ENCODE data around the gene WDR11.

DNA sequence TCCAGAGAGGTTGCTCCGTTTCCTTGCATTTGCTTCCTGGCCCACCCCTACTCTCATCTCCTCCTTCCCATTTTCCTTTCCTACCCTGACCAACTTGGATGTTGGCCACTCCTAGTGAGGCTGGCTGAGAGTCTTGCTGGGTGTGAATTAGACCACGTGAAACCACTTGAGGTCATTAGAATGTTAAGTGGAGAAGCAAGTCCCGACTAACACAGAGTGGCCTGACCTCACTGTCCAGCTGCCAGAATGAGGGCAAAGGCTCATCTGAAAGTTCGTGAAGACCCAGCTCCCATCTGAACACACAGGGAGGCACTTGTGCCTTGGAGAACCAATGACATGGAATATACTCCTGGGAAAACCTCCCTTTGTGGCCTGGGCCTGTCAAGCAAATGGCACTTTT is 80.8 kb downstream of the WDR11 start:
- TF ChIP-seq, protein P1, sequence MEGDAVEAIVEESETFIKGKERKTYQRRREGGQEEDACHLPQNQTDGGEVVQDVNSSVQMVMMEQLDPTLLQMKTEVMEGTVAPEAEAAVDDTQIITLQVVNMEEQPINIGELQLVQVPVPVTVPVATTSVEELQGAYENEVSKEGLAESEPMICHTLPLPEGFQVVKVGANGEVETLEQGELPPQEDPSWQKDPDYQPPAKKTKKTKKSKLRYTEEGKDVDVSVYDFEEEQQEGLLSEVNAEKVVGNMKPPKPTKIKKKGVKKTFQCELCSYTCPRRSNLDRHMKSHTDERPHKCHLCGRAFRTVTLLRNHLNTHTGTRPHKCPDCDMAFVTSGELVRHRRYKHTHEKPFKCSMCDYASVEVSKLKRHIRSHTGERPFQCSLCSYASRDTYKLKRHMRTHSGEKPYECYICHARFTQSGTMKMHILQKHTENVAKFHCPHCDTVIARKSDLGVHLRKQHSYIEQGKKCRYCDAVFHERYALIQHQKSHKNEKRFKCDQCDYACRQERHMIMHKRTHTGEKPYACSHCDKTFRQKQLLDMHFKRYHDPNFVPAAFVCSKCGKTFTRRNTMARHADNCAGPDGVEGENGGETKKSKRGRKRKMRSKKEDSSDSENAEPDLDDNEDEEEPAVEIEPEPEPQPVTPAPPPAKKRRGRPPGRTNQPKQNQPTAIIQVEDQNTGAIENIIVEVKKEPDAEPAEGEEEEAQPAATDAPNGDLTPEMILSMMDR (IDR thresholded peaks at IDR 0.05) = no peak
- TF ChIP-seq EP300 (IDR thresholded peaks at IDR 0.05) = no peak

All from tibial nerve (tissue), 4 donors.